Measurements from ENCODE around the gene UPP2.

Gene UPP2

DNA sequence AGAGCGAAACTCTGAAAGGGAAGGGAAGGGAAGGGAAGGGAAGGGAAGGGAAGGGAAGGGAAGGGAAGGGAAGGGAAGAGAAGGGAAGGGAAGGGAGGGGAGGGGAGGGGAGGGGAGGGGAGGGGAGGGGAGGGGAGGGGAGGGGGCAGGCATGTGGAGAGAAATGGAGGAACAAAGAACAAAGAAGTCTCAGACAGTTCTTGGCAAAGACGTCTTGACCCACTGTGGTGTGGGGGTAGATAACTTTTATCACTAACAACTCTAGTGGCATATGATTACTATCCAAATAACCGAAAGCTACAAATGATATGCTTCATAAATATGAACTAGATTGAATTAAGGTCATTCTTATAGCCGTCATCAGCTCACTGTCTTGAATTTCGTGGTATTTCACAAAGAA, 3.2 kb downstream of the UPP2 start:
- Histone ChIP-seq H3K9ac (ENCODE audit: low read length) (no peak overlapping the region), H3K9me3 (ENCODE audit: control insufficient read depth, insufficient read depth, low read depth, low read length) (no peaks in the 10 kb centered on the region), H3K27ac (ENCODE audit: low read depth, low read length) (no peak overlapping the region), H3K36me3 (ENCODE audit: control insufficient read depth, insufficient read depth, low read length) (no peaks in the 10 kb centered on the region), H3K4me3 (ENCODE audit: low read depth, low read length) (no peak overlapping the region), H3K4me1 (ENCODE audit: control insufficient read depth, insufficient read depth, low read length) (no peaks in the 10 kb centered on the region), H3K27me3 (ENCODE audit: control insufficient read depth, insufficient read depth, low read length) (no peaks in the 10 kb centered on the region)

DNA sequence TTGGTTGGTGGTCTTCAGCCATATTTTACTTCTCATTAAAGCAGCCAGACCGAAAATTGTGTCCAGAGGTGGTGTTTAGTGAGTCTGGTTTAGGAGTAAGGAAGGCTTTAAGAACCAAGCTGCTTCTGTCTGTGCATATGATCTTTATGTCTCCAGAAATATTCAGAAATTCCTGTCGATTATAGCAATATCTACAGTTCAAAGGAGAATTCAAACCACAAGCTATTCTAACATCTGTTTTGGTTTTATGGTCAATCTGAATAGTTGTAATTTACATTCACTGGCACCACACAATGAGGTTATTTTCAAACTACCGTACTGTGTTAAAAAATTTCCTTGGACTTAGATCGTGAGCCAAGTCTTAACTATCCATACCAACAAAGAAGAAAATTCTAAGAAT, 11.3 kb downstream of the UPP2 start:
- Histone ChIP-seq H3K36me3 (ENCODE audit: control insufficient read depth, insufficient read depth, low read length) (no peaks in the 10 kb centered on the region), H3K4me1 (ENCODE audit: control insufficient read depth, insufficient read depth, low read length) (no peaks in the 10 kb centered on the region; the same call in 1 of the 2 replicates), H3K27ac (ENCODE audit: low read depth, low read length) (no peak overlapping the region), H3K4me3 (ENCODE audit: low read depth, low read length) (no peak overlapping the region), H3K9me3 (ENCODE audit: control insufficient read depth, insufficient read depth, low read depth, low read length) (no peaks in the 10 kb centered on the region), H3K27me3 (ENCODE audit: control insufficient read depth, insufficient read depth, low read length) (no peaks in the 10 kb centered on the region), H3K9ac (ENCODE audit: low read length) (no peak overlapping the region)

GRCh38 chr2:158113741-158114295, 12.1 kb downstream of the UPP2 start:
- no peak overlapping the region for H3K27ac ChIP-seq (ENCODE audit: low read depth, low read length)

GRCh38 chr2:158114516-158114915, 12.8 kb downstream of the UPP2 start:
- no peaks in the 10 kb centered on the region for H3K27me3 ChIP-seq (ENCODE audit: control insufficient read depth, insufficient read depth, low read length)

More at GRCh38 chr2:158113741-158114295, 12.1 kb downstream of the UPP2 start:
- Histone ChIP-seq H3K36me3 (ENCODE audit: control insufficient read depth, insufficient read depth, low read length) (no peaks in the 10 kb centered on the region), H3K9me3 (ENCODE audit: control insufficient read depth, insufficient read depth, low read depth, low read length) (no peaks in the 10 kb centered on the region), H3K4me1 (ENCODE audit: control insufficient read depth, insufficient read depth, low read length) (no peaks in the 10 kb centered on the region; the same call in 1 of the 2 replicates), H3K27me3 (ENCODE audit: control insufficient read depth, insufficient read depth, low read length) (no peaks in the 10 kb centered on the region), H3K9ac (ENCODE audit: low read length) (no peak overlapping the region), H3K4me3 (ENCODE audit: low read depth, low read length) (no peak overlapping the region)

DNA sequence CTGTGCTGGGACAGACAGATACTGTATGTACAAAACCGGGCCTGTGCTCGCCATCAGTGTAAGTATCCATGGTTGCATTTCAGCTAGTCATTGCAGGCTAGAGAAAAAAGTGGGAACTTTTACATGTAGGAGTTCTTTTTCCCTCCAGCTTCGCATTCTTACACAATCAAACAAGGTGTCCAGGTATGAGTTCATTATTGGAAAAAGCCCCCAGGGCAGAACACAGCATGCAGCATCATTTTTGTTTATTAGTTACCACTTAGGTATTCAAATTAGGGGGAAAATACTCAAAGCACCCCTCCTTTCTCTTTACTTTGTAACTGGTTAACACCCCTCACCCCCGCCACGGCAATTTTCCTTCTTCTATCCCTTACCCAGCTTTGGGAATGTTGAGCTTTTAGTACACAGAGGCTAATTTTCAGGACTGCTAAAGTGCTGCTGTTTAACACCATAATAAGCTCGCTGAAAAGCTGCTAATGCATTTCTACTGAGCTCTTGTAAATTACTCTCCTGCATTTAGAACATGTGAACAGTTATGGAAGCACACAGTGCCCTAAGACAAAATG, 13.6 kb downstream of the UPP2 start:
- no peaks in the 10 kb centered on the region for H3K9me3 ChIP-seq (ENCODE audit: control insufficient read depth, insufficient read depth, low read depth, low read length)
- no peak overlapping the region for H3K9ac ChIP-seq (ENCODE audit: low read length)
- H3K27ac ChIP-seq (ENCODE audit: low read depth, low read length) = no peak overlapping the region
- peaks cover 3% of the 10 kb centered on the region; the same call in 1 of the 2 replicates for H3K4me1 ChIP-seq (ENCODE audit: control insufficient read depth, insufficient read depth, low read length)
- H3K4me3 ChIP-seq (ENCODE audit: low read depth, low read length) = no peak overlapping the region
- no peaks in the 10 kb centered on the region for H3K27me3 ChIP-seq (ENCODE audit: control insufficient read depth, insufficient read depth, low read length)
- H3K36me3 ChIP-seq (ENCODE audit: control insufficient read depth, insufficient read depth, low read length) = no peaks in the 10 kb centered on the region

More at GRCh38 chr2:158114516-158114915, 12.8 kb downstream of the UPP2 start:
- H3K4me1 ChIP-seq (ENCODE audit: control insufficient read depth, insufficient read depth, low read length) = no peaks in the 10 kb centered on the region; the same call in 1 of the 2 replicates
- no peak overlapping the region for H3K27ac ChIP-seq (ENCODE audit: low read depth, low read length)
- no peaks in the 10 kb centered on the region for H3K9me3 ChIP-seq (ENCODE audit: control insufficient read depth, insufficient read depth, low read depth, low read length)
- H3K9ac ChIP-seq (ENCODE audit: low read length) = no peak overlapping the region
- no peaks in the 10 kb centered on the region for H3K36me3 ChIP-seq (ENCODE audit: control insufficient read depth, insufficient read depth, low read length)
- H3K4me3 ChIP-seq (ENCODE audit: low read depth, low read length) = no peak overlapping the region

DNA sequence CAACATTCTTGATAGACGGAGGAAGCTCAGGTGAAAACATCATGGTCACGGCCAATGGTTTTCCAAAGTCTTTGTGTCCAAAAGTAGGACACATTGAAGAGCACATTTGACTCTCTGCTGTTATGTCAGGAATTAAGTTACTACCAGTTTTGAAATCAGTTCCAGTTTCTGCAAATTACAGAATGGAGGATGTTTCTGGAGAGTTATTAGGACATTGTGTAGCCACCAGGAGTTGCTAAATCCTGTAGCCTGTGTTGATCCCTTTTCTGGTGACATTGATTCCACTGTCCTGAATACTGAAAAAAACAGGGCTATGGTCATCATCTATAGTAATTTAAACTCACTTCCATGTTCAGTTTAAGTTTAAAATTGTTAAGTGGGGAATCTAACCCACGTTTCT, 15.3 kb downstream of the UPP2 start:
- Histone ChIP-seq H3K36me3 (ENCODE audit: control insufficient read depth, insufficient read depth, low read length) (no peaks in the 10 kb centered on the region), H3K27ac (ENCODE audit: low read depth, low read length) (no peak overlapping the region), H3K9ac (ENCODE audit: low read length) (no peak overlapping the region), H3K4me1 (ENCODE audit: control insufficient read depth, insufficient read depth, low read length) (peaks cover 11% of the 10 kb centered on the region), H3K27me3 (ENCODE audit: control insufficient read depth, insufficient read depth, low read length) (no peaks in the 10 kb centered on the region), H3K9me3 (ENCODE audit: control insufficient read depth, insufficient read depth, low read depth, low read length) (no peaks in the 10 kb centered on the region), H3K4me3 (ENCODE audit: low read depth, low read length) (no peak overlapping the region)

- Histone ChIP-seq H3K27me3 (ENCODE audit: control insufficient read depth, insufficient read depth, low read length) (no peaks in the 10 kb centered on the region), H3K9me3 (ENCODE audit: control insufficient read depth, insufficient read depth, low read depth, low read length) (no peaks in the 10 kb centered on the region), H3K27ac (ENCODE audit: low read depth, low read length) (no peak overlapping the region), H3K4me1 (ENCODE audit: control insufficient read depth, insufficient read depth, low read length) (peaks cover 11% of the 10 kb centered on the region), H3K9ac (ENCODE audit: low read length) (no peak overlapping the region), H3K4me3 (ENCODE audit: low read depth, low read length) (no peak overlapping the region), H3K36me3 (ENCODE audit: control insufficient read depth, insufficient read depth, low read length) (no peaks in the 10 kb centered on the region)
These were observed 18.4 kb downstream of the UPP2 start for GRCh38 chr2:158120102-158120501.

- peaks cover 16% of the 10 kb centered on the region for H3K4me1 ChIP-seq (ENCODE audit: control insufficient read depth, insufficient read depth, low read length)
- no peaks in the 10 kb centered on the region for H3K27me3 ChIP-seq (ENCODE audit: control insufficient read depth, insufficient read depth, low read length)
- no peak overlapping the region for H3K4me3 ChIP-seq (ENCODE audit: low read depth, low read length)
- H3K9ac ChIP-seq (ENCODE audit: low read length) = no peak overlapping the region
- no peaks in the 10 kb centered on the region for H3K9me3 ChIP-seq (ENCODE audit: control insufficient read depth, insufficient read depth, low read depth, low read length)
- no peak overlapping the region for H3K27ac ChIP-seq (ENCODE audit: low read depth, low read length)
- H3K36me3 ChIP-seq (ENCODE audit: control insufficient read depth, insufficient read depth, low read length) = no peaks in the 10 kb centered on the region
These were observed 19.3 kb downstream of the UPP2 start for GRCh38 chr2:158120664-158121641.

DNA sequence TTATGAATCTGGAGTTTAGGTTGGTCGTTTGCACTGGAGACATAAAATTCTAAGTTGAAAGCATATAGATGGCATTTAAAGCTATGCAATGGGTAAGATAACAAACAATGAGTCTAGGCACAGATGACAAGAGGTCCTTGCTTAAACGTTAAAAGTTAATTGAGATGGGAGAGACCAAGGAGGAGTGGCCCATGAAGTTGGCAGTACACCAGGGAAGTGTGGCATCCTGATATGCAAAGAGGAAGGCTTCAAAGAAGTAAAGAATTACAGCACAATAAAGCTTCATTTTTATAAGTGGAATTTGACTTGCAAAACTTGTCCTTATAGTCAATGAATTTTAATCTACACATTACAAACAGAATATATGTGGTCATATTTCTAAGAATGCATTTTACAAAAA, 23.2 kb downstream of the UPP2 start:
- Histone ChIP-seq H3K27me3 (ENCODE audit: control insufficient read depth, insufficient read depth, low read length) (no peaks in the 10 kb centered on the region), H3K9me3 (ENCODE audit: control insufficient read depth, insufficient read depth, low read depth, low read length) (no peaks in the 10 kb centered on the region), H3K4me3 (ENCODE audit: low read depth, low read length) (no peak overlapping the region), H3K36me3 (ENCODE audit: control insufficient read depth, insufficient read depth, low read length) (no peaks in the 10 kb centered on the region), H3K27ac (ENCODE audit: low read depth, low read length) (no peak overlapping the region), H3K4me1 (ENCODE audit: control insufficient read depth, insufficient read depth, low read length) (peaks cover 20% of the 10 kb centered on the region), H3K9ac (ENCODE audit: low read length) (no peak overlapping the region)

DNA sequence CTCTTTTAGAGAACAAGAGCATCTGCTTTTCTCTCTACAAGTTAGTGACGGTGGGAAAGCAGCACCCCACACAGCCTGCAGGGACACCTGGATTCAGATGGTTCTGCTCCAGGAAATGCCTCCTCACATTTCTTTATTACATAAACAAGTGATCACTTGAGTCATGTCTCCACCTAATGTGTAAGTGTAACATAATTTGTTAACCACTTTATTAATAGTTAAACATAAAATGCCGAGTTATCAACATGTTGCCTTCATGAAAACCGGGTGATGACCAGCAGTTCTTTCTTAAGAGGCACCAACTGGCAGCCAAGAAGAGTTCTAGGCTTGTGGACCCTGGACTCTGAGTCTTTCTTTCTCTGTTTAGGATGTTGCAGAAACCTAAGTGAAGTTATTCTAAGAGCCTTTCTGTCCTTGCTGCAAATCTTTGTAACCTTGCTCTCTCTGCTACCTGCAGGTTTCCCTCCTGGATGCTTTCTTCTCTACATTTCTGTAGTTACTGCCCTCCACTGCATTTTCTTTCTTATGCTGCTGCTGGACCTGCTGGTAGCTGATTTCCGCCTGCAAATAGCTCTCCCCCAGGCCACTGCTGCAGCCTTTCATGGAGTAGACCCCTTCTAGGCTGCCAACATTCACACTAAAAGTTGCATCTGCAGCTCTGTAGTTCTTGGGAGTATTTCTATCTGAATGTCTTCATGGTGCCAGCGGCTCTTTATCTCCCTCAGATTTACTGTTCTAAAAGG, 24.3 kb downstream of the UPP2 start:
- no peak overlapping the region for H3K27ac ChIP-seq (ENCODE audit: low read depth, low read length)
- H3K4me1 ChIP-seq (ENCODE audit: control insufficient read depth, insufficient read depth, low read length) = peaks cover 11% of the 10 kb centered on the region
- no peaks in the 10 kb centered on the region for H3K9me3 ChIP-seq (ENCODE audit: control insufficient read depth, insufficient read depth, low read depth, low read length)
- H3K4me3 ChIP-seq (ENCODE audit: low read depth, low read length) = no peak overlapping the region
- no peaks in the 10 kb centered on the region for H3K27me3 ChIP-seq (ENCODE audit: control insufficient read depth, insufficient read depth, low read length)
- H3K36me3 ChIP-seq (ENCODE audit: control insufficient read depth, insufficient read depth, low read length) = no peaks in the 10 kb centered on the region
- no peak overlapping the region for H3K9ac ChIP-seq (ENCODE audit: low read length)
